Measurements from ENCODE around the gene RRP1B. TPM values are rescaled to one million over a fixed set of nuclear protein-coding genes. Genes with fewer than 3 reads are reported as not detected.
"Not testable (repeated sequence)": the region's sequence is repeated elsewhere in the genome, so short reads cannot be mapped to it uniquely, and the experiment has no call there.

RRP1B gene
- total and polyA plus RNA-seq, 12 donors, result 5.7 to 18.6 (median 15.7) TPM

GRCh38 chr21:43645976-43646375 is 13.4 kb upstream of the RRP1B start:
- H3K36me3 ChIP-seq (replicated peaks in 1 of 2), result no peaks in the 10 kb centered on the region
- no peak for DNase-seq
- intact Hi-C loops (cut with DNase I), result no loop called here
- peaks cover 0 to 18% of the 10 kb centered on the region in 2 donors for H3K4me1 ChIP-seq (replicated peaks in 1 of 2)
- peak overlapping the region in 2 of 5 donors; percentile 6 to 33 for H3K27ac ChIP-seq
- TF ChIP-seq CTCF (IDR thresholded peaks at IDR 0.05) (no peak), POLR2A (IDR thresholded peaks at IDR 0.05) (no peak)
- no peaks in the 10 kb centered on the region for H3K27me3 ChIP-seq
- 48 to 62% (median 55%) methylated on average over 4 of the region's 4 CpGs for WGBS, 4 donors
- H3K4me3 ChIP-seq, result no peak overlapping the region
- H3K9me3 ChIP-seq (replicated peaks in 1 of 3), result no peaks in the 10 kb centered on the region

GRCh38 chr21:43646550-43647260 is 12.7 kb upstream of the RRP1B start:
- Histone ChIP-seq H3K27ac (peak overlapping the region in 1 of 5 donors; percentile 6), H3K27me3 (no peaks in the 10 kb centered on the region), H3K4me1 (replicated peaks in 1 of 2) (peaks cover 0 to 18% of the 10 kb centered on the region in 2 donors), H3K36me3 (replicated peaks in 1 of 2) (no peaks in the 10 kb centered on the region), H3K4me3 (no peak overlapping the region), H3K9me3 (replicated peaks in 1 of 3) (no peaks in the 10 kb centered on the region)
- TF ChIP-seq POLR2A (IDR thresholded peaks at IDR 0.05) (no peak), CTCF (IDR thresholded peaks at IDR 0.05) (peak; percentile 99 to 100 (median 99))
- WGBS, 4 donors, result 22 to 26% (median 23%) methylated on average over 6 to 7 of the region's 7 CpGs
- DNase-seq, result peak; percentile 87 to 97 (median 93)
- intact Hi-C loops (cut with DNase I), result no loop called here

GRCh38 chr21:43648171-43648570 is 11.2 kb upstream of the RRP1B start:
- WGBS, 4 donors, result 64 to 75% (median 72%) methylated on average over 9 of the region's 9 CpGs
- Histone ChIP-seq H3K27me3 (no peaks in the 10 kb centered on the region), H3K9me3 (replicated peaks in 1 of 3) (no peaks in the 10 kb centered on the region), H3K4me1 (replicated peaks in 1 of 2) (peaks cover 0 to 18% of the 10 kb centered on the region in 2 donors), H3K27ac (no peak overlapping the region), H3K4me3 (no peak overlapping the region), H3K36me3 (replicated peaks in 1 of 2) (no peaks in the 10 kb centered on the region)
- intact Hi-C loops (cut with DNase I), result no loop called here
- TF ChIP-seq POLR2A (IDR thresholded peaks at IDR 0.05), result no peak
- no peak for TF ChIP-seq CTCF (IDR thresholded peaks at IDR 0.05)
- no peak for DNase-seq

GRCh38 chr21:43651926-43652325 is 7.4 kb upstream of the RRP1B start:
- H3K4me1 ChIP-seq (replicated peaks in 1 of 2); H3K9me3 ChIP-seq (replicated peaks in 1 of 3); H3K27me3 ChIP-seq; H3K36me3 ChIP-seq (replicated peaks in 1 of 2); DNase-seq; H3K27ac ChIP-seq; H3K4me3 ChIP-seq: not testable (repeated sequence)
- 91 to 96% (median 95%) methylated on average over 6 of the region's 6 CpGs for WGBS, 4 donors
- intact Hi-C loops (cut with DNase I), result loop anchor here in 1 of 2 donors (10.0 kb wide), 1 partner anchor 747 kb away; no protein-coding TSS in a partner anchor

GRCh38 chr21:43652616-43653015 is 6.7 kb upstream of the RRP1B start:
- Histone ChIP-seq H3K27ac (no peak overlapping the region), H3K4me1 (replicated peaks in 1 of 2) (no peaks in the 10 kb centered on the region), H3K9me3 (replicated peaks in 1 of 3) (no peaks in the 10 kb centered on the region), H3K4me3 (no peak overlapping the region), H3K36me3 (replicated peaks in 1 of 2) (no peaks in the 10 kb centered on the region), H3K27me3 (no peaks in the 10 kb centered on the region)
- no peak for DNase-seq
- intact Hi-C loops (cut with DNase I), result loop anchor here in 1 of 2 donors (10.0 kb wide), 1 partner anchor 748 kb away; no protein-coding TSS in a partner anchor
- WGBS, 4 donors, result 84 to 92% (median 86%) methylated on average over 6 of the region's 6 CpGs
- TF ChIP-seq POLR2A (IDR thresholded peaks at IDR 0.05) (no peak), CTCF (IDR thresholded peaks at IDR 0.05) (no peak)
